ENCODE measurements around the gene KCND2. TPM values are rescaled to one million over a fixed set of nuclear protein-coding genes. Genes with fewer than 3 reads are reported as not detected.

The KCND2 gene
- total and polyA plus RNA-seq, 2 of the 4 experiments (the other 2 are of a cell fraction) = under 0.01 TPM; not detected in 1

GRCh38 chr7:120760851-120761250 lies 487.9 kb downstream of the KCND2 start:
- dilution Hi-C loops (cut with HindIII; ENCODE audit: low sequenced_read_pairs, unreplicated experiment) (no loop called here), in situ Hi-C loops (cut with MboI; ENCODE audit: low sequenced_read_pairs) (no loop called here), intact Hi-C loops (cut with micrococcal nuclease) (no loop called here)
- Histone ChIP-seq H3K4me1 (ENCODE audit: control insufficient read depth, insufficient read depth, low read length) (no peaks in the 10 kb centered on the region), H3K23ac (ENCODE audit: low read depth, low read length) (no peak overlapping the region), H4K20me1 (ENCODE audit: insufficient read depth, low read length) (no peaks in the 10 kb centered on the region), H3K27me3 (ENCODE audit: control insufficient read depth, insufficient read depth, low read length) (no peaks in the 10 kb centered on the region), H3K4ac (ENCODE audit: low read depth, low read length) (no peak overlapping the region), H2BK15ac (ENCODE audit: low read depth, low read length) (no peak overlapping the region), H3K9ac (ENCODE audit: low read depth, low read length) (no peak overlapping the region), H2BK120ac (ENCODE audit: low read depth, low read length) (no peak overlapping the region), H3K14ac (replicated peaks; ENCODE audit: low read depth, low read length) (no peak overlapping the region), H3K36me3 (ENCODE audit: control insufficient read depth, insufficient read depth, low read length) (no peaks in the 10 kb centered on the region), H3K9me3 (ENCODE audit: control insufficient read depth, insufficient read depth, low read length) (no peaks in the 10 kb centered on the region), H3K4me2 (ENCODE audit: low read depth, low read length) (no peak overlapping the region), H3K4me3 (ENCODE audit: insufficient read depth, low read depth, low read length) (no peak overlapping the region), H2BK5ac (ENCODE audit: low read depth, low read length, poor library complexity, severe bottlenecking) (no peak overlapping the region), H3K56ac (ENCODE audit: extremely low read depth, insufficient read depth, low read length) (no peak overlapping the region), H4K5ac (ENCODE audit: low read depth, low read length) (no peak overlapping the region), H4K8ac (ENCODE audit: low read depth in 2 of 2, low read length in 2 of 2) (no peak overlapping the region), H4K91ac (ENCODE audit: insufficient read depth, low read depth, low read length) (no peak overlapping the region), H2AK9ac (replicated peaks; ENCODE audit: low read depth, low read length, poor library complexity) (no peak overlapping the region), H2AK5ac (ENCODE audit: low read depth, low read length) (no peak overlapping the region), H3K27ac (ENCODE audit: insufficient read depth, low read length) (no peak overlapping the region), H3K9me1 (ENCODE audit: insufficient read depth, low read length) (no peaks in the 10 kb centered on the region), H2BK20ac (ENCODE audit: low read depth, low read length) (no peak overlapping the region), H3K79me1 (ENCODE audit: low read depth in 1 of 2, low read length in 2 of 2) (no peaks in the 10 kb centered on the region), H3K18ac (ENCODE audit: low read depth, low read length) (no peak overlapping the region), H2AFZ (replicated peaks; ENCODE audit: low read length, poor library complexity) (no peak overlapping the region)
- CTCF ChIA-PET = no interaction called here
- DNase-seq = no peak
- no TSS peak for BruUV-seq (replicated peaks)
- TF ChIP-seq USF2 (IDR thresholded peaks at IDR 0.05; ENCODE audit: low read depth, low read length) = no peak
- TF ChIP-seq POLR2A (IDR thresholded peaks at IDR 0.05; ENCODE audit: low read depth, low read length) = no peak
- TF ChIP-seq CTCF (conservative IDR thresholded peaks at IDR 0.05; ENCODE audit: low read depth, low read length) = no peak
- no peak for TF ChIP-seq RFX5 (IDR thresholded peaks at IDR 0.05; ENCODE audit: low read depth, low read length)
- no peak for TF ChIP-seq MAFK (IDR thresholded peaks at IDR 0.05; ENCODE audit: low read depth, low read length)
- TF ChIP-seq MAZ (IDR thresholded peaks at IDR 0.05; ENCODE audit: borderline replicate concordance, low read depth, low read length) = no peak
- no peak for TF ChIP-seq BHLHE40 (IDR thresholded peaks at IDR 0.05; ENCODE audit: low read depth, low read length)
- no peak for TF ChIP-seq CHD1 (IDR thresholded peaks at IDR 0.05; ENCODE audit: low read depth, low read length)
- TF ChIP-seq RCOR1 (IDR thresholded peaks at IDR 0.05; ENCODE audit: insufficient replicate concordance, low read length) = no peak
- TF ChIP-seq SMC3 (IDR thresholded peaks at IDR 0.05; ENCODE audit: low read depth, low read length) = no peak
- TF ChIP-seq FOS (IDR thresholded peaks at IDR 0.05; ENCODE audit: low read depth, low read length) = no peak
- TF ChIP-seq CEBPB (IDR thresholded peaks at IDR 0.05; ENCODE audit: low read depth, low read length) = no peak
- no peak for TF ChIP-seq NFE2L2 (IDR thresholded peaks at IDR 0.05; ENCODE audit: low read depth, low read length)
- TF ChIP-seq MXI1 (IDR thresholded peaks at IDR 0.05; ENCODE audit: borderline replicate concordance, low read depth, low read length) = no peak
- POLR2A ChIA-PET (ENCODE audit: unreplicated experiment) = no interaction called here
- ATAC-seq (ENCODE audit: low read depth) = no peak
- WGBS, 2 experiments (ENCODE audit: extremely low coverage in 2 of 2, insufficient read length in 1 of 2) = no CpG with 5 or more reads among the region's 3 CpGs
